Body of pancreas (tissue), 4 donors: ENCODE data around the gene NRXN2. TPM values are rescaled to one million over a fixed set of nuclear protein-coding genes. Genes with fewer than 3 reads are reported as not detected.

Experiments used
- ATAC-seq: fragments of 150-250 bp; one replicate; pipeline ENCODE4 v1.9.1; 2016
- DNase-seq, 4 donors: peaks; one replicate each; pipeline ENCODE4 v3.0.0-alpha.2; 2019
- H3K27ac ChIP-seq, 4 donors: fragments of 200-600 bp; sonication (generic); 1 replicate in 3 of 4; 2 replicates in 1 of 4; pipeline versions ENCODE4 v1.5.1 to v1.6.1; 2016 to 2019; ENCODE audit warnings: mild to moderate bottlenecking in 1 of 4, mixed read lengths in 1 of 4, moderate library complexity in 1 of 4
- H3K27me3 ChIP-seq, 2 donors: fragments of 200-600 bp; sonication (generic); one replicate each; pipeline ENCODE4 v1.6.0; 2016; ENCODE audit warnings: mild to moderate bottlenecking in 1 of 2
- H3K36me3 ChIP-seq, 2 donors: fragments of 200-600 bp; sonication (generic); replicated peaks in 1 of 2; 2 replicates each; pipeline ENCODE4 v1.5.1; 2016; ENCODE audit warnings: low read depth in 2 of 2; ENCODE audit not compliant: insufficient read depth in 1 of 2
- H3K4me1 ChIP-seq: fragments of 200-600 bp; sonication (generic); one replicate; pipeline ENCODE4 v1.6.0; 2016
- H3K4me3 ChIP-seq, 2 donors: fragments of 200-600 bp; sonication (generic); 1 replicate in 1 of 2; 2 replicates in 1 of 2; pipeline ENCODE4 v1.5.1; 2016 to 2019
- H3K9me3 ChIP-seq, 3 donors: fragments of 200-600 bp; sonication (generic); 1 replicate in 2 of 3; 2 replicates in 1 of 3; pipeline ENCODE4 v1.5.1; 2016
- POLR2A ChIP-seq, 3 donors: fragments of 450-650 bp; IDR thresholded peaks; one replicate each; pipeline ENCODE4 v1.6.1; 2016; ENCODE audit warnings: antibody characterized with exemption in 3 of 3, mild to moderate bottlenecking in 2 of 3
- WGBS, 2 donors: methylation state at CpG; one replicate each; pipeline ENCODE4 v1.1.5; 2017; 5-methylcytosine and 5-hydroxymethylcytosine counted together
- intact Hi-C: fragments of 100-400 bp; cut with DNase I; formaldehyde crosslinking; loops from one replicate; pipeline ENCODE4 v1.15.1; 2023
- total RNA-seq, 2 donors: library from RNA; depleted of rRNA; stranded (reverse); fragments of >200 nt; gene quantifications; one replicate each; pipeline ENCODE4 v1.1.0, GENCODE V29; 2016
- TF ChIP-seq, protein P1 (sequence below), 7 experiments: fragments of 450-650 bp in 4 of 7; fragments of 200-600 bp in 3 of 7; sonication (generic) in 3 of 7; IDR thresholded peaks; one replicate each; pipeline ENCODE4 v1.5.1; 2016 to 2019; ENCODE audit warnings: antibody characterized with exemption in 7 of 7

The NRXN2 gene
- total RNA-seq, 2 donors from 2014 or later: 1.3 to 4.9 TPM

GRCh38 chr11:64742087-64742888 lies 19.3 kb upstream of the NRXN2 start:
- peak overlapping the region in 2 of 4 donors; percentile 23 to 39 for H3K27ac ChIP-seq
- peak; percentile 13 for ATAC-seq
- no peaks in the 10 kb centered on the region for H3K36me3 ChIP-seq
- peaks cover 0 to 45% of the 10 kb centered on the region in 2 donors for H3K27me3 ChIP-seq
- H3K4me3 ChIP-seq: peak overlapping the region in 1 of 2 donors; percentile 20
- intact Hi-C loops: no loop called here
- peaks cover 38% of the 10 kb centered on the region for H3K4me1 ChIP-seq
- no peaks in the 10 kb centered on the region for H3K9me3 ChIP-seq
- TF ChIP-seq, protein P1, sequence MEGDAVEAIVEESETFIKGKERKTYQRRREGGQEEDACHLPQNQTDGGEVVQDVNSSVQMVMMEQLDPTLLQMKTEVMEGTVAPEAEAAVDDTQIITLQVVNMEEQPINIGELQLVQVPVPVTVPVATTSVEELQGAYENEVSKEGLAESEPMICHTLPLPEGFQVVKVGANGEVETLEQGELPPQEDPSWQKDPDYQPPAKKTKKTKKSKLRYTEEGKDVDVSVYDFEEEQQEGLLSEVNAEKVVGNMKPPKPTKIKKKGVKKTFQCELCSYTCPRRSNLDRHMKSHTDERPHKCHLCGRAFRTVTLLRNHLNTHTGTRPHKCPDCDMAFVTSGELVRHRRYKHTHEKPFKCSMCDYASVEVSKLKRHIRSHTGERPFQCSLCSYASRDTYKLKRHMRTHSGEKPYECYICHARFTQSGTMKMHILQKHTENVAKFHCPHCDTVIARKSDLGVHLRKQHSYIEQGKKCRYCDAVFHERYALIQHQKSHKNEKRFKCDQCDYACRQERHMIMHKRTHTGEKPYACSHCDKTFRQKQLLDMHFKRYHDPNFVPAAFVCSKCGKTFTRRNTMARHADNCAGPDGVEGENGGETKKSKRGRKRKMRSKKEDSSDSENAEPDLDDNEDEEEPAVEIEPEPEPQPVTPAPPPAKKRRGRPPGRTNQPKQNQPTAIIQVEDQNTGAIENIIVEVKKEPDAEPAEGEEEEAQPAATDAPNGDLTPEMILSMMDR (IDR thresholded peaks at IDR 0.05): no peak
- no peak for TF ChIP-seq POLR2A (IDR thresholded peaks at IDR 0.05)
- DNase-seq: no peak
- 4% methylated on average over 16 to 49 of the region's 54 CpGs for WGBS, 2 donors

DNA sequence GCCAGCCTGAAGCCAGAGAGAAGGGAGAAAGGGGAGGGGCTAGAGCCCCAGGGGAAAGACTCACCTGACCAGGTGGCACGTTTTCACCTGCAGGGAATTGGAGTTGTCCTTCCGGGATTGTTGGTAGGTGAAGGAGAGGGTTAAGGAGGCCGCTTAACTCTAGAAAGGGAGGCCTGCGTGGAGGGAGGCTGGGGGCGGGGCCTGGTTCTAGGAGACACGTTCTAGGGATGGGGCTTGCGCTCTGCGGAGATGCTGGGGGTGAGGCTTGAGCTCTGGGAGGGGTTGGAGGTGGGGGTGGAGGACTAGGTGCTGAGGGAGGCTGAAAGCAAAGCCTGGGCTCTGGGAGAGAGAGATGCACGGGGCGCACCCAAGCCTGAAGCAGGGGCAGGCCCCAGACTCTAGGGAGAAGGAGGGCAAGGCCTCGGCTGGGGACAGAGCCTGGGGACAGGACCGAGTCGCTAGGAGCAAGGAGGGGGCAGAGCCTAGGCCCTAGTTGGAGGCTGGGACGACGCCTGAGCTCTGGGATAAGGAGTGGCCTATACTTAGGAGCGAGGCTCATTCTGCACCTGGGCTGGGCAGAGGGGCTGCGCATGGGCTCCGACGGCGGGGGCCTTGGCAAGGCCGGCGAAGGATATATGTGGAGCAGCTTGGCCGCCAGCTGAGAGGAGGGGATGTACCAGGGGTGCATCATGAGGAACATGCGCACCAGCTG lies 18.5 kb upstream of the NRXN2 start:
- 35 to 53% methylated on average over 14 to 19 of the region's 24 CpGs for WGBS, 2 donors
- Histone ChIP-seq H3K4me1 (peaks cover 38% of the 10 kb centered on the region), H3K36me3 (no peaks in the 10 kb centered on the region), H3K4me3 (no peak overlapping the region), H3K27me3 (peaks cover 0 to 45% of the 10 kb centered on the region in 2 donors), H3K9me3 (no peaks in the 10 kb centered on the region), H3K27ac (no peak overlapping the region)
- intact Hi-C loops: no loop called here
- ATAC-seq: no peak
- TF ChIP-seq, protein P1 (IDR thresholded peaks at IDR 0.05): no peak
- TF ChIP-seq POLR2A (IDR thresholded peaks at IDR 0.05): no peak
- no peak for DNase-seq

DNA sequence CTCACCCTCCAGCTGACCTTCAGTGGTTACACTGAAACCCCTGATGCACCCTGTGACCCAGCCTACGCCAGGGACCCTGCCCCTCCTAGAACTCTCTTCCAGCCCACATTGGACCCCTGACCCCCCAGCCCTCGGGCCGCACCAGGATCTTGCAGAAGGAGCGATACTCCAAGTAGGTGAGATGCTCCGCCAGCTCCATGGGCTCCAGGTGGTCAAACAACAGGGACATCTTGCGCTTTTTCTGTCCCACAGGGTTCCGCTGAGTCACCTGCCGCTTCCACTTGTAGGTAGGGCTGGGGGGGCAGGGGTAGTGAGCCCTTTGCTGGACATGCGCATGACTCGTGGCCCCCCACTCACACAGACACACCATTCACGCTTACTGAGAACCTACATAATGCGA lies 16.9 kb upstream of the NRXN2 start:
- Histone ChIP-seq H3K36me3 (no peaks in the 10 kb centered on the region), H3K4me3 (no peak overlapping the region), H3K27ac (no peak overlapping the region), H3K4me1 (peaks cover 28% of the 10 kb centered on the region), H3K9me3 (no peaks in the 10 kb centered on the region), H3K27me3 (peaks cover 0 to 32% of the 10 kb centered on the region in 2 donors)
- WGBS, 2 donors: 72 to 77% methylated on average over 4 to 12 of the region's 12 CpGs
- DNase-seq (no peak), ATAC-seq (no peak)
- intact Hi-C loops: no loop called here
- TF ChIP-seq POLR2A (IDR thresholded peaks at IDR 0.05): no peak
- TF ChIP-seq, protein P1 (IDR thresholded peaks at IDR 0.05): no peak

- no peaks in the 10 kb centered on the region for H3K9me3 ChIP-seq
- H3K4me3 ChIP-seq: no peak overlapping the region
- ATAC-seq: no peak
- intact Hi-C loops: no loop called here
- WGBS, 2 donors: 86% methylated on average over 13 of the region's 15 CpGs; no CpG with 5 or more reads in 1 of the 2 donors
- H3K4me1 ChIP-seq: no peaks in the 10 kb centered on the region
- no peak overlapping the region for H3K27ac ChIP-seq
- no peak for DNase-seq
- H3K27me3 ChIP-seq: peaks cover 0 to 6% of the 10 kb centered on the region in 2 donors
- no peaks in the 10 kb centered on the region for H3K36me3 ChIP-seq
- TF ChIP-seq POLR2A (IDR thresholded peaks at IDR 0.05): no peak
- TF ChIP-seq, protein P1 (IDR thresholded peaks at IDR 0.05): no peak
These were observed 13.7 kb upstream of the NRXN2 start for GRCh38 chr11:64736654-64737053.
